Measurements from ENCODE around the gene ESAM.

The ESAM gene

DNA sequence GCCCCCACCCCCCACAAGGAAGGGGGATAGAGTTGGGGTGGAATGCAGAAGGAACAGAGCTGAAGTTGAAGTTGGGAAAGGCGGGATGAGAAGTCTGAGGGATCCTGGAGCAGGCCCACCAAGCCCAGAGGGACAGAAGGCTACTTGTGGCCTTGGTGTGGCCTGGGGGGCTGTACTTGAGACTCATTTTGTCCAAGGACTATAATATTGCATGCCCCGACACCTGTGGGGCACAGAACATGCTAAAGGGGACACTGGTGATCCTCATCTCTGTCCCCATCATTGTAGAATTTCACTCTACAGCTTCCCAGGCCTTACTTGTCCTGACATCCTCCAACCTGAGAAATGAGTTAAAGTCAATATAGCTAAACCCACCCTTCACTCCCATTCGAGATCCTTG lies 1.3 kb downstream of the ESAM start:
- TF ChIP-seq ZFX (IDR thresholded peaks at IDR 0.05; ENCODE audit: borderline replicate concordance) (no peak), CTCF (IDR thresholded peaks at IDR 0.05) (no peak)
- H3K27ac ChIP-seq: no peak overlapping the region

GRCh38 chr11:124760205-124760652 lies 1.9 kb downstream of the ESAM start:
- TF ChIP-seq CTCF (IDR thresholded peaks at IDR 0.05) (no peak), ZFX (IDR thresholded peaks at IDR 0.05; ENCODE audit: borderline replicate concordance) (no peak)
- no peak overlapping the region for H3K27ac ChIP-seq

- 0 out of 2 replicates have a peak overlapping the region, but pooled peaks have one; percentile 30 for H3K27ac ChIP-seq
- TF ChIP-seq ZFX (IDR thresholded peaks at IDR 0.05; ENCODE audit: borderline replicate concordance) (no peak), CTCF (IDR thresholded peaks at IDR 0.05) (no peak)
Measured at GRCh38 chr11:124759266-124760204, 2.6 kb downstream of the ESAM start.

DNA sequence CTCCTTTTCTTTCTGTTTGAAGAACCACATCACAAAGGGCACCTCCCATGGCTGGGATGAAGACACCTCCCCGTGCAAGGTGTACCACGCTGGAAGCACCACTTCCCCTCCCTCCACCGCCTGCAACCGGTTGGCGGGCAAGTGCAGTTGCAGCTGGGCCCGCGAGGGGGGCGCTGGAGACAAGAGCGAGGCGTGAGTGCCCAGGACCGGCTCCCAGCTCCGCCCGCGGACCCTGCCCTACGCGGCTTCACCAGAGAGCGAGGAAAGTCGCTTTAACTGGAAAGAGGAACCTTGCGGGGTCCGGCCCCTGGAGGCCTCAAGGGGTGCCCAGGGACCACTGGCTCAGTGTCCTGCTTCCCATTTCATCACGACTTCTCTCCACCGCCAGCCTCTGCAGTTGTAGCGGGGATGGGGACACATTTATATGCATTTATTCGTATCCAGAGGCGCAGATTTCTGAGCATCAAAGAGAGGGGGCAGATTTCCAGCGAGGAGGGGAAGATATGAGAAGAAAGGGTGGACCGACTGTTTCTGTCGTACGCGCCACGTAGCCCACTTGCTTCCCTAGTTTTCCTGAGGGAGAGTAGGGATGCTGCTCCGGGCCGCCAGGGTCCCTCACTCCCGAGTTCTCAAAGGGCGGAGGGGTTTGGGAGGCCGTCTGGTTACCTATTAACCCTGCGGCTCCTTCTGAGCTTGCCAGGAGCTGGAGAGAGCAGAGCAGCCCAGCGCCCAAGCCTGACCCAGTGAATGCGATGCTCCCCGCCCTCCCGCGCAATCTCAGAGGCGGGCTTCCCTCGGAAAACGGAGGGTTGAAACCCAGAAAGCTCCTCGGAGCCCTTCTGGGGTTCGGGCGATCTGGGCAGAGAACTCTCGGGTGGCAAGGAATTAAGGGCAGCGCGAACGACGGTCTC lies 3.5 kb downstream of the ESAM start:
- peak; percentile 91 for TF ChIP-seq CTCF (IDR thresholded peaks at IDR 0.05)
- no peak for TF ChIP-seq ZFX (IDR thresholded peaks at IDR 0.05; ENCODE audit: borderline replicate concordance)
- 0 out of 2 replicates have a peak overlapping the region, but pooled peaks have one; percentile 30 for H3K27ac ChIP-seq

GRCh38 chr11:124757320-124757719 lies 4.8 kb downstream of the ESAM start:
- TF ChIP-seq CTCF (IDR thresholded peaks at IDR 0.05): no peak
- TF ChIP-seq ZFX (IDR thresholded peaks at IDR 0.05; ENCODE audit: borderline replicate concordance): no peak
- H3K27ac ChIP-seq: no peak overlapping the region

DNA sequence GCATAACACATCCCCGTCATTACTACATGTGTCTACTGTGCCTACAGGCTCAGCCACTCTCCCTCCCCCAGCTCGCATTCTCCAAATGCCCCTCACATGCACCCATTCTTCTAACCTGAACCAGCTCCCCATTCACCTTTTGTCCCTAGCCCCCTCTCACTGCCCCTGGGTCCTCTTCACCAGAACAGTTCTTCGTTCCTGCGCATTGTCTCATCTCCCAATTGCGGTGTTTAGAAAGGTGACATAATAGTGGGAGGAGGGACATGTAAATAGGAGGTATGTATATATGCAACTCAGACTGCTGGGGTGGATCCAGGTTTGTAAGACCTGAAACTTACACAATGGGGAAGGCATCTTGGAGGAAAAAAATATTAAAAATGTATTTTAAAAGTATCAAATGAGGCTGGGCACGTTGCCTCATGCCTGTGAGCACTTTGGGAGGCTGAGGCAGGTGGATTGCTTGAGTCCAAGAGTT lies 5.3 kb downstream of the ESAM start:
- TF ChIP-seq CTCF (IDR thresholded peaks at IDR 0.05): no peak
- no peak for TF ChIP-seq ZFX (IDR thresholded peaks at IDR 0.05; ENCODE audit: borderline replicate concordance)
- no peak overlapping the region for H3K27ac ChIP-seq

Measured in 22Rv1 (cell line).